ENCODE data around the gene SEC14L6.

- TF ChIP-seq CTCF (IDR thresholded peaks at IDR 0.05) (no peak), POLR2A (IDR thresholded peaks at IDR 0.05) (no peak), EP300 (IDR thresholded peaks at IDR 0.05) (no peak)
Measured at GRCh38 chr22:30580896-30581295, 34.4 kb upstream of the SEC14L6 start.
